HepG2 (cell line): ENCODE results near the gene TAGLN2.

Source experiments
- ARID5B ChIP-seq: IDR thresholded peaks from 2 replicates; pipeline ENCODE4 v1.4.0; 2020; ENCODE audit warnings: mild to moderate bottlenecking, missing genetic modification reagents
- CEBPB ChIP-seq: IDR thresholded peaks from 2 replicates; pipeline ENCODE4 v1.6.1; 2011; ENCODE audit warnings: low read depth, low read length, improper control_type of control experiment, borderline replicate concordance
- CHCHD3 ChIP-seq: sonication (generic); formaldehyde crosslinking; IDR thresholded peaks from 2 replicates; pipeline ENCODE4 v1.8.0; 2022; ENCODE audit warnings: mild to moderate bottlenecking, missing genetic modification reagents, moderate library complexity
- CHD2 ChIP-seq: IDR thresholded peaks from 2 replicates; pipeline ENCODE4 v1.6.1; 2011; ENCODE audit warnings: low read depth, low read length, improper control_type of control experiment
- CTCF ChIP-seq: sonication (generic); formaldehyde crosslinking; IDR thresholded peaks from 2 replicates; pipeline ENCODE4 v1.5.0; 2020; ENCODE audit warnings: mild to moderate bottlenecking, missing genetic modification reagents, moderate library complexity
- ELF1 ChIP-seq: sonication (generic); formaldehyde crosslinking; IDR thresholded peaks from 2 replicates; pipeline ENCODE4 v1.4.0; 2020; ENCODE audit warnings: missing genetic modification reagents
- RAD51 ChIP-seq: fragments of 450-650 bp; IDR thresholded peaks from 2 replicates; pipeline ENCODE4 v1.6.1; 2016; ENCODE audit warnings: borderline replicate concordance
- SMAD9 ChIP-seq: sonication (generic); formaldehyde crosslinking; IDR thresholded peaks from 2 replicates; pipeline ENCODE4 v1.5.1; 2020; ENCODE audit warnings: mild to moderate bottlenecking, missing genetic modification reagents
- SOX6 ChIP-seq, 2 experiments: fragments of 450-650 bp in 1 of 2; sonication (generic) in 1 of 2; formaldehyde crosslinking in 1 of 2; IDR thresholded peaks; 2 replicates each; pipeline versions ENCODE4 v1.4.0 to v1.6.1; 2017 to 2020; ENCODE audit warnings: antibody characterized with exemption in 1 of 2, mild to moderate bottlenecking in 1 of 2, missing genetic modification reagents in 1 of 2
- TBP ChIP-seq: sonication (generic); formaldehyde crosslinking; IDR thresholded peaks from 2 replicates; pipeline ENCODE4 v1.5.0; 2020; ENCODE audit warnings: missing genetic modification reagents
- ZBTB39 ChIP-seq: sonication (generic); formaldehyde crosslinking; IDR thresholded peaks from 2 replicates; pipeline ENCODE4 v1.5.0; 2020; ENCODE audit warnings: missing genetic modification reagents
- ZHX1 ChIP-seq: sonication (generic); formaldehyde crosslinking; IDR thresholded peaks from 2 replicates; pipeline ENCODE4 v1.8.1; 2022; ENCODE audit warnings: low read depth, mild to moderate bottlenecking, missing genetic modification reagents
- ZNF136 ChIP-seq: sonication (generic); formaldehyde crosslinking; IDR thresholded peaks from 2 replicates; pipeline ENCODE4 v1.8.1; 2022; ENCODE audit warnings: low read depth, mild to moderate bottlenecking, moderate library complexity, missing genetic modification reagents

- TF ChIP-seq ARID5B (CRISPR knock-in tag), result no peak
- no peak for TF ChIP-seq SMAD9 (CRISPR knock-in tag)
- TF ChIP-seq SOX6 (IDR thresholded peaks at IDR 0.05), result no peak
- TF ChIP-seq SOX6 (CRISPR knock-in tag; IDR thresholded peaks at IDR 0.05), result no peak
- TF ChIP-seq CEBPB, result no peak
- TF ChIP-seq ZHX1 (CRISPR knock-in tag), result no peak
- TF ChIP-seq CHCHD3, result no peak
- no peak for TF ChIP-seq CTCF (CRISPR knock-in tag)
- TF ChIP-seq ZNF136, result no peak
- no peak for TF ChIP-seq TBP (CRISPR knock-in tag)
- no peak for TF ChIP-seq ELF1 (CRISPR knock-in tag)
- no peak for TF ChIP-seq RAD51
- no peak for TF ChIP-seq ZBTB39 (CRISPR knock-in tag)
- no peak for TF ChIP-seq CHD2
Measured at GRCh38 chr1:159915571-159916241, 9.6 kb downstream of the TAGLN2 start.
